ENCODE results near the gene KCNJ3. TPM values are rescaled to one million over a fixed set of nuclear protein-coding genes. Genes with fewer than 3 reads are reported as not detected.

The KCNJ3 gene
- total RNA-seq, 1 experiment from 2014 or later, result not detected

DNA sequence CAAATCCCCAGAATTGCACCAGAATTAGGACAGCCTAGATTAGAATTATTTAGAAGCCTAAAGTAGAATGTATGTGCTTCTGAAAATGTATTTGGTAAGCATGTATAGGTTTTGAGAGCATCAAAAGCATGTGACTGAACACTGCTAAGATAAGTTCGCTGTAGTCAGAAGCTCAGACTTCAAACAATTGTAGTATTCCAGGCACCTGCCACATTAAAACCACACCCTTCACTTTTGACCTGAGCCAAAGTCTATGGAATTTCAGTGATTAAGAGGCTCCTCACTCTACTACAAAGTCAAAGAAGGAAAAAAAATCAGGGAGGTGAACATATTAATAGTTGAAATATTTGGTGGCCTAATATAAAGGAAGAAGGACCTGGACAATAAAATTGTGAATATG, 8.2 kb downstream of the KCNJ3 start:
- no peaks in the 10 kb centered on the region for H3K36me3 ChIP-seq (ENCODE audit: control insufficient read depth in 1 of 2, insufficient read depth in 2 of 2, low read length in 2 of 2)
- no peak overlapping the region for H3K4me3 ChIP-seq (replicated peaks in 1 of 2; ENCODE audit: low read depth in 1 of 2, low read length in 2 of 2)
- POLR2A ChIA-PET, result no interaction called here
- RAD21 ChIA-PET (ENCODE audit: low non-redundant PET in 1 of 2, low total read pairs in 2 of 2, uncharacterized antibody in 2 of 2, unreplicated experiment in 2 of 2), result no interaction called here
- no peaks in the 10 kb centered on the region for H3K27me3 ChIP-seq (ENCODE audit: insufficient read depth, low read length)
- no TSS peak for BruUV-seq (replicated peaks)
- H3K9ac ChIP-seq (ENCODE audit: low read length), result no peak overlapping the region
- no peaks in the 10 kb centered on the region for H3K9me3 ChIP-seq (ENCODE audit: control insufficient read depth in 1 of 2, insufficient read depth in 1 of 2, low read depth in 1 of 2, low read length in 2 of 2)
- DNase-seq (ENCODE audit: low read depth, low spot score) (no peak), ATAC-seq (no peak)
- CTCF ChIA-PET, result no interaction called here
- H3K4me1 ChIP-seq (ENCODE audit: control insufficient read depth in 1 of 2, insufficient read depth in 2 of 2, low read length in 2 of 2), result no peaks in the 10 kb centered on the region
- H3K4me2 ChIP-seq (ENCODE audit: low read length), result no peak overlapping the region
- intact Hi-C loops (cut with micrococcal nuclease), result no loop called here
- H3K79me2 ChIP-seq (ENCODE audit: insufficient read depth, low read length), result no peaks in the 10 kb centered on the region
- no peak overlapping the region for H3K27ac ChIP-seq (ENCODE audit: low read depth, low read length)
- TF ChIP-seq RAD21 (IDR thresholded peaks at IDR 0.05; ENCODE audit: low read depth) (no peak), ZNF274 (IDR thresholded peaks at IDR 0.05; ENCODE audit: low read depth, low read length) (no peak), TCF7L2 (IDR thresholded peaks at IDR 0.05; ENCODE audit: borderline replicate concordance, extremely low read depth, insufficient read depth, insufficient read length) (no peak), SIN3A (IDR thresholded peaks at IDR 0.05; ENCODE audit: low read depth) (no peak)
- TF ChIP-seq, protein P1, sequence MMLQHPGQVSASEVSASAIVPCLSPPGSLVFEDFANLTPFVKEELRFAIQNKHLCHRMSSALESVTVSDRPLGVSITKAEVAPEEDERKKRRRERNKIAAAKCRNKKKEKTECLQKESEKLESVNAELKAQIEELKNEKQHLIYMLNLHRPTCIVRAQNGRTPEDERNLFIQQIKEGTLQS (IDR thresholded peaks at IDR 0.05), result no peak
- H2AFZ ChIP-seq (ENCODE audit: low read depth, low read length, poor library complexity, severe bottlenecking), result no peak overlapping the region
- H4K20me1 ChIP-seq (ENCODE audit: insufficient read depth), result no peaks in the 10 kb centered on the region
- H3K9me2 ChIP-seq (ENCODE audit: insufficient read depth), result no peaks in the 10 kb centered on the region

DNA sequence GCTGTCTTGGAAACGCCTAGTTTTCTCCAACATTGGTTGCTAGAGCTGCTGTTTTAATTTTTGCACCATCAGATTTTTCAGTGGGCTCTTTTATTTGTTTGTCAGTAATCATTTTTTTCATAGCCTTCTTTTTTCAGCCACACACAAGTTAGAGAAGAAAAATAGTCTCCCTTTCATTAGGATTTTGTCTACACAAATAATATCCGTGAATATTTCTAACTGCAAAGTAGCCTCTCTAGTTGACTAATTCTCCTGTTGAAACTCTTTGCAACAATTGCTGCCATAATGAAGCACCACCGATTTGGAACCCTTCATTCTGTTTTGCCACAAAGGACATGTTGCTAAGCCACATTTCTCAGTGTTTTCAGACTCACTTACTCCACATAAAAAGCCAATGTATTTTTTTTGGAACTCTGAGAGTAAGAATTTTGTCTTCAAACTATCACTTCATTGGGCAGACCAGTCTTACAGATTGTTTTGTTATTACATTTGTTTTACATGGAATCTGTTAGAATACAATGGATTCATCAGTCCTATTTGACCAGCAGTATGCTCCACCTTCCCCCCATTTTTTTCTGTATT, 9.6 kb downstream of the KCNJ3 start:
- ChIA-PET RAD21 (ENCODE audit: low non-redundant PET in 1 of 2, low total read pairs in 2 of 2, uncharacterized antibody in 2 of 2, unreplicated experiment in 2 of 2) (no interaction called here), POLR2A (no interaction called here), CTCF (no interaction called here)
- Histone ChIP-seq H3K79me2 (ENCODE audit: insufficient read depth, low read length) (no peaks in the 10 kb centered on the region), H3K27ac (ENCODE audit: low read depth, low read length) (no peak overlapping the region), H3K4me3 (replicated peaks in 1 of 2; ENCODE audit: low read depth in 1 of 2, low read length in 2 of 2) (no peak overlapping the region), H3K4me1 (ENCODE audit: control insufficient read depth in 1 of 2, insufficient read depth in 2 of 2, low read length in 2 of 2) (no peaks in the 10 kb centered on the region), H3K9ac (ENCODE audit: low read length) (no peak overlapping the region), H3K27me3 (ENCODE audit: insufficient read depth, low read length) (no peaks in the 10 kb centered on the region), H2AFZ (ENCODE audit: low read depth, low read length, poor library complexity, severe bottlenecking) (no peak overlapping the region), H4K20me1 (ENCODE audit: insufficient read depth) (no peaks in the 10 kb centered on the region), H3K9me3 (ENCODE audit: control insufficient read depth in 1 of 2, insufficient read depth in 1 of 2, low read depth in 1 of 2, low read length in 2 of 2) (no peaks in the 10 kb centered on the region), H3K9me2 (ENCODE audit: insufficient read depth) (no peaks in the 10 kb centered on the region), H3K4me2 (ENCODE audit: low read length) (no peak overlapping the region), H3K36me3 (ENCODE audit: control insufficient read depth in 1 of 2, insufficient read depth in 2 of 2, low read length in 2 of 2) (no peaks in the 10 kb centered on the region)
- no TSS peak for BruUV-seq (replicated peaks)
- TF ChIP-seq YY1 (IDR thresholded peaks at IDR 0.05; ENCODE audit: extremely low read depth, insufficient replicate concordance, low read depth, low read length) (no peak), ZBTB33 (IDR thresholded peaks at IDR 0.05; ENCODE audit: extremely low read depth, insufficient replicate concordance, low read length) (no peak), POLR2AphosphoS5 (IDR thresholded peaks at IDR 0.05; ENCODE audit: low read depth, low read length) (no peak), CBX3 (IDR thresholded peaks at IDR 0.05; ENCODE audit: low read depth) (no peak), SIN3A (IDR thresholded peaks at IDR 0.05; ENCODE audit: low read depth) (no peak), TCF7L2 (IDR thresholded peaks at IDR 0.05; ENCODE audit: borderline replicate concordance, extremely low read depth, insufficient read depth, insufficient read length) (no peak), SRF (IDR thresholded peaks at IDR 0.05; ENCODE audit: low read depth) (no peak), ELF1 (IDR thresholded peaks at IDR 0.05; ENCODE audit: borderline replicate concordance, low read depth) (no peak), POLR2A (IDR thresholded peaks at IDR 0.05; ENCODE audit: borderline replicate concordance, extremely low read depth, insufficient read depth, insufficient read length) (no peak), ZFX (IDR thresholded peaks at IDR 0.05) (no peak), RAD21 (IDR thresholded peaks at IDR 0.05; ENCODE audit: low read depth) (no peak)
- DNase-seq (ENCODE audit: low read depth, low spot score), result no peak
- intact Hi-C loops (cut with micrococcal nuclease), result no loop called here
- no peak for ATAC-seq
